Uterine smooth muscle cell (primary cell): ENCODE data around the gene GPR26. TPM values are rescaled to one million over a fixed set of nuclear protein-coding genes. Genes with fewer than 3 reads are reported as not detected.

Experiments
- total RNA-seq: library from RNA; depleted of rRNA; stranded (reverse); fragments of >200 nt; gene quantifications from 2 replicates; pipeline ENCODE4 v1.2.3, GENCODE V29; 2014

Gene GPR26
- total RNA-seq, result not detected in 2 replicates

DNA sequence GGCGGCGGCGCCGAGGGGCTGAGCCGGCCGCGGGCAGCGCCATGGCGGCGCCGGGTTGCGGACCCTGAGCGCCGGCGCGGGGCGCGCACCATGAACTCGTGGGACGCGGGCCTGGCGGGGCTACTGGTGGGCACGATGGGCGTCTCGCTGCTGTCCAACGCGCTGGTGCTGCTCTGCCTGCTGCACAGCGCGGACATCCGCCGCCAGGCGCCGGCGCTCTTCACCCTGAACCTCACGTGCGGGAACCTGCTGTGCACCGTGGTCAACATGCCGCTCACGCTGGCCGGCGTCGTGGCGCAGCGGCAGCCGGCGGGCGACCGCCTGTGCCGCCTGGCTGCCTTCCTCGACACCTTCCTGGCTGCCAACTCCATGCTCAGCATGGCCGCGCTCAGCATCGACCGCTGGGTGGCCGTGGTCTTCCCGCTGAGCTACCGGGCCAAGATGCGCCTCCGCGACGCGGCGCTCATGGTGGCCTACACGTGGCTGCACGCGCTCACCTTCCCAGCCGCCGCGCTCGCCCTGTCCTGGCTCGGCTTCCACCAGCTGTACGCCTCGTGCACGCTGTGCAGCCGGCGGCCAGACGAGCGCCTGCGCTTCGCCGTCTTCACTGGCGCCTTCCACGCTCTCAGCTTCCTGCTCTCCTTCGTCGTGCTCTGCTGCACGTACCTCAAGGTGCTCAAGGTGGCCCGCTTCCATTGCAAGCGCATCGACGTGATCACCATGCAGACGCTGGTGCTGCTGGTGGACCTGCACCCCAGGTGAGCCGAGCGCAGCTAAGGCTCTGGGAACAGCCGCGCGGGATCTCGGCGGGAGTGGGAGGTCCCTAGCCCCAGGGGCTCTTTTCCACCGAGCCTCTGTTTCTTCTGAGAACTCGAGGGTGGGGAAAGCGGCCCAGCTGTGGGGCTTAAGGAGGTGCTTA is at the start of gene GPR26:
Gene GPR26, plus strand, starts transcription at position 38 of the 919 bp plus-strand sequence. Its CDS starts 53 bp downstream, at position 91.

Other genes starting within 250 kb of the GPR26 start
- under 0.01 TPM in 1 of 2 replicates, not detected in the other for gene CPXM2, start 225.5 kb downstream of the GPR26 start, total RNA-seq